Activated naive CD8-positive, alpha-beta T cell treated with anti-CD3 and anti-CD28 coated beads, Interleukin-2, amount 10 ng/mL, durations not matched to agents 7 days and 5 days (primary cell): ENCODE results near the gene CCSER1. TPM values are rescaled to one million over a fixed set of nuclear protein-coding genes. Genes with fewer than 3 reads are reported as not detected.
A peak's percentile ranks its signal among the peaks of the same experiment; 100 is the strongest.

Source experiments
- ATAC-seq: fragments of 150-1000 bp; cut with Tn5 transposase; one replicate; pipeline ENCODE4 v1.10.0; 2021; ENCODE audit warnings: low read depth, moderate library complexity
- POLR2A ChIA-PET: fragments of 350-600 bp; sonication (Branson Sonifier 250); formaldehyde crosslinking; loops from one replicate; lab custom pipeline; 2021; ENCODE audit warnings: antibody characterized with exemption; lab: Charles Lee
- DNase-seq: peaks from one replicate; pipeline ENCODE4 v3.0.0; 2021
- H3K27ac Mint-ChIP-seq: one replicate; pipeline ENCODE4 v1.8.0; 2022; ENCODE audit warnings: mild to moderate bottlenecking, mixed read lengths
- H3K27me3 Mint-ChIP-seq: one replicate; pipeline ENCODE4 v1.8.0; 2022; ENCODE audit warnings: mild to moderate bottlenecking, moderate library complexity, mixed read lengths
- H3K36me3 Mint-ChIP-seq: one replicate; pipeline ENCODE4 v1.8.0; 2021; ENCODE audit warnings: mild to moderate bottlenecking, mixed read lengths
- H3K4me1 Mint-ChIP-seq: one replicate; pipeline ENCODE4 v1.8.0; 2021; ENCODE audit warnings: mixed read lengths
- H3K4me3 Mint-ChIP-seq: one replicate; pipeline ENCODE4 v1.8.0; 2022; ENCODE audit warnings: mild to moderate bottlenecking, moderate library complexity, mixed read lengths
- H3K9me3 Mint-ChIP-seq: one replicate; pipeline ENCODE4 v1.8.0; 2021; ENCODE audit warnings: mixed read lengths
- total RNA-seq, 2 experiments: library from RNA; stranded (reverse); gene quantifications; one replicate each; pipeline ENCODE4 v1.2.3, GENCODE V29; 2021

Gene CCSER1
- total RNA-seq, 2 experiments from 2014 or later = 0.64 TPM; not detected in 1

- Mint-ChIP-seq H3K9me3 (no peaks in the 10 kb centered on the region), H3K27me3 (peaks cover 5% of the 10 kb centered on the region), H3K4me1 (no peaks in the 10 kb centered on the region), H3K4me3 (no peak overlapping the region), H3K27ac (no peak overlapping the region), H3K36me3 (no peaks in the 10 kb centered on the region)
- POLR2A ChIA-PET = no interaction called here
- DNase-seq (no peak), ATAC-seq (no peak)
These were observed 8.5 kb upstream of the CCSER1 start for GRCh38 chr4:90118527-90119195.

GRCh38 chr4:90120037-90120436 lies 7.2 kb upstream of the CCSER1 start:
- no peak for ATAC-seq

GRCh38 chr4:90120815-90121214 lies 6.4 kb upstream of the CCSER1 start:
- Mint-ChIP-seq H3K27ac (no peak overlapping the region), H3K4me1 (no peaks in the 10 kb centered on the region), H3K27me3 (peaks cover 16% of the 10 kb centered on the region), H3K4me3 (no peak overlapping the region), H3K36me3 (no peaks in the 10 kb centered on the region), H3K9me3 (no peaks in the 10 kb centered on the region)
- ATAC-seq (no peak), DNase-seq (no peak)
- POLR2A ChIA-PET = no interaction called here

More at GRCh38 chr4:90120037-90120436, 7.2 kb upstream of the CCSER1 start:
- peaks cover 10% of the 10 kb centered on the region for H3K27me3 Mint-ChIP-seq
- H3K4me3 Mint-ChIP-seq = no peak overlapping the region
- no peak overlapping the region for H3K27ac Mint-ChIP-seq
- H3K9me3 Mint-ChIP-seq = no peaks in the 10 kb centered on the region
- no peak for DNase-seq
- no peaks in the 10 kb centered on the region for H3K36me3 Mint-ChIP-seq
- no peaks in the 10 kb centered on the region for H3K4me1 Mint-ChIP-seq
- POLR2A ChIA-PET = no interaction called here

GRCh38 chr4:90121676-90122354 lies 5.4 kb upstream of the CCSER1 start:
- Mint-ChIP-seq H3K4me1 (peaks cover 2% of the 10 kb centered on the region), H3K9me3 (no peaks in the 10 kb centered on the region), H3K27me3 (peaks cover 26% of the 10 kb centered on the region), H3K36me3 (no peaks in the 10 kb centered on the region), H3K27ac (no peak overlapping the region), H3K4me3 (no peak overlapping the region)
- POLR2A ChIA-PET = no interaction called here
- ATAC-seq (no peak), DNase-seq (no peak)

- H3K9me3 Mint-ChIP-seq = no peaks in the 10 kb centered on the region
- H3K4me3 Mint-ChIP-seq = no peak overlapping the region
- H3K27me3 Mint-ChIP-seq = peaks cover 31% of the 10 kb centered on the region
- POLR2A ChIA-PET = no interaction called here
- DNase-seq (no peak), ATAC-seq (no peak)
- no peak overlapping the region for H3K27ac Mint-ChIP-seq
- H3K4me1 Mint-ChIP-seq = peaks cover 3% of the 10 kb centered on the region
- no peaks in the 10 kb centered on the region for H3K36me3 Mint-ChIP-seq
These were observed 4.8 kb upstream of the CCSER1 start for GRCh38 chr4:90122355-90122748.

- Mint-ChIP-seq H3K4me1 (peaks cover 11% of the 10 kb centered on the region), H3K27ac (no peak overlapping the region), H3K4me3 (no peak overlapping the region), H3K9me3 (no peaks in the 10 kb centered on the region), H3K27me3 (peaks cover 44% of the 10 kb centered on the region), H3K36me3 (no peaks in the 10 kb centered on the region)
- ATAC-seq = no peak
- POLR2A ChIA-PET = no interaction called here
- DNase-seq = no peak
These were observed 2.9 kb upstream of the CCSER1 start for GRCh38 chr4:90124276-90124675.

GRCh38 chr4:90126805-90127204 lies 389 bp upstream of the CCSER1 start:
- Mint-ChIP-seq H3K36me3 (no peaks in the 10 kb centered on the region), H3K9me3 (no peaks in the 10 kb centered on the region), H3K27me3 (peaks cover 52% of the 10 kb centered on the region), H3K4me1 (peaks cover 11% of the 10 kb centered on the region), H3K4me3 (peak overlapping the region; percentile 87), H3K27ac (no peak overlapping the region)
- POLR2A ChIA-PET = no interaction called here
- DNase-seq (no peak), ATAC-seq (no peak)

GRCh38 chr4:90127706-90128345 lies 632 bp downstream of the CCSER1 start:
- peak overlapping the region; percentile 87 for H3K4me3 Mint-ChIP-seq
- POLR2A ChIA-PET = no interaction called here
- H3K27me3 Mint-ChIP-seq = peaks cover 49% of the 10 kb centered on the region
- peak; percentile 29 for DNase-seq
- peaks cover 11% of the 10 kb centered on the region for H3K4me1 Mint-ChIP-seq
- H3K9me3 Mint-ChIP-seq = no peaks in the 10 kb centered on the region
- no peaks in the 10 kb centered on the region for H3K36me3 Mint-ChIP-seq
- peak; percentile 27 for ATAC-seq
- H3K27ac Mint-ChIP-seq = peak overlapping the region; percentile 31

GRCh38 chr4:90128961-90129495 lies 1.8 kb downstream of the CCSER1 start:
- H3K4me3 Mint-ChIP-seq = peak overlapping the region; percentile 63
- H3K9me3 Mint-ChIP-seq = no peaks in the 10 kb centered on the region
- H3K27ac Mint-ChIP-seq = no peak overlapping the region
- H3K27me3 Mint-ChIP-seq = peaks cover 44% of the 10 kb centered on the region
- H3K4me1 Mint-ChIP-seq = peaks cover 11% of the 10 kb centered on the region
- POLR2A ChIA-PET = no interaction called here
- DNase-seq (no peak), ATAC-seq (no peak)
- H3K36me3 Mint-ChIP-seq = no peaks in the 10 kb centered on the region

- H3K4me3 Mint-ChIP-seq = no peak overlapping the region
- no peak overlapping the region for H3K27ac Mint-ChIP-seq
- POLR2A ChIA-PET = no interaction called here
- H3K27me3 Mint-ChIP-seq = peaks cover 42% of the 10 kb centered on the region
- H3K9me3 Mint-ChIP-seq = no peaks in the 10 kb centered on the region
- DNase-seq (no peak), ATAC-seq (no peak)
- peaks cover 11% of the 10 kb centered on the region for H3K4me1 Mint-ChIP-seq
- no peaks in the 10 kb centered on the region for H3K36me3 Mint-ChIP-seq
These were observed 2.9 kb downstream of the CCSER1 start for GRCh38 chr4:90130076-90130475.

- Mint-ChIP-seq H3K4me1 (no peaks in the 10 kb centered on the region), H3K27ac (no peak overlapping the region), H3K27me3 (no peaks in the 10 kb centered on the region), H3K36me3 (no peaks in the 10 kb centered on the region), H3K4me3 (no peak overlapping the region), H3K9me3 (no peaks in the 10 kb centered on the region)
- DNase-seq (no peak), ATAC-seq (no peak)
- POLR2A ChIA-PET = no interaction called here
These were observed 10.4 kb downstream of the CCSER1 start for GRCh38 chr4:90137555-90137954.

- no peak overlapping the region for H3K27ac Mint-ChIP-seq
- no peaks in the 10 kb centered on the region for H3K4me1 Mint-ChIP-seq
- H3K9me3 Mint-ChIP-seq = no peaks in the 10 kb centered on the region
- DNase-seq (no peak), ATAC-seq (no peak)
- no peaks in the 10 kb centered on the region for H3K27me3 Mint-ChIP-seq
- POLR2A ChIA-PET = no interaction called here
- H3K36me3 Mint-ChIP-seq = no peaks in the 10 kb centered on the region
- H3K4me3 Mint-ChIP-seq = no peak overlapping the region
These were observed 14.9 kb downstream of the CCSER1 start for GRCh38 chr4:90142081-90142480.

- no peaks in the 10 kb centered on the region for H3K4me1 Mint-ChIP-seq
- no peak for ATAC-seq
- no peaks in the 10 kb centered on the region for H3K27me3 Mint-ChIP-seq
- no peak overlapping the region for H3K27ac Mint-ChIP-seq
- H3K4me3 Mint-ChIP-seq = no peak overlapping the region
- H3K36me3 Mint-ChIP-seq = no peaks in the 10 kb centered on the region
- POLR2A ChIA-PET = no interaction called here
- H3K9me3 Mint-ChIP-seq = no peaks in the 10 kb centered on the region
- no peak for DNase-seq
These were observed 18.1 kb downstream of the CCSER1 start for GRCh38 chr4:90145319-90145718.

- POLR2A ChIA-PET = no interaction called here
- Mint-ChIP-seq H3K4me3 (no peak overlapping the region), H3K27me3 (no peaks in the 10 kb centered on the region), H3K9me3 (no peaks in the 10 kb centered on the region), H3K27ac (no peak overlapping the region), H3K36me3 (no peaks in the 10 kb centered on the region), H3K4me1 (no peaks in the 10 kb centered on the region)
- ATAC-seq (no peak), DNase-seq (no peak)
These were observed 19.1 kb downstream of the CCSER1 start for GRCh38 chr4:90146306-90146705.
